Measurements from ENCODE around the gene HAX1. TPM values are rescaled to one million over a fixed set of nuclear protein-coding genes. Genes with fewer than 3 reads are reported as not detected.
"Not testable (repeated sequence)": the region's sequence is repeated elsewhere in the genome, so short reads cannot be mapped to it uniquely, and the experiment has no call there.

HAX1 gene
- total RNA-seq, 1 experiment from 2014 or later: 80.4 TPM

GRCh38 chr1:154309136-154309535 is 36.7 kb downstream of the HAX1 start:
- not testable (repeated sequence) for H2BK12ac ChIP-seq (ENCODE audit: insufficient read length, low read depth, low read length); H3K4me2 ChIP-seq (ENCODE audit: insufficient read depth, insufficient read length, low read length); H3K79me1 ChIP-seq (ENCODE audit: insufficient read depth, low read depth, low read length, poor library complexity, severe bottlenecking); H3K4ac ChIP-seq (ENCODE audit: low read depth, low read length); DNase-seq; H3K9me3 Mint-ChIP-seq; H3K23ac ChIP-seq (ENCODE audit: insufficient read length, low read depth, low read length); H4K5ac ChIP-seq (ENCODE audit: insufficient read length, low read depth, low read length); H3K27me3 ChIP-seq (ENCODE audit: insufficient read depth, low read length); H2BK120ac ChIP-seq (ENCODE audit: low read depth, low read length, poor library complexity, severe bottlenecking); H3K14ac ChIP-seq (ENCODE audit: insufficient read depth, low read length); H3K79me2 ChIP-seq (ENCODE audit: insufficient read depth, low read length); H3K4me3 Mint-ChIP-seq; H4K8ac ChIP-seq (replicated peaks; ENCODE audit: insufficient read length, low read depth, low read length); H3K9me3 ChIP-seq (ENCODE audit: control insufficient read depth, low read depth, low read length); H2AK5ac ChIP-seq (ENCODE audit: insufficient read length, low read length); H3K23me2 ChIP-seq (ENCODE audit: insufficient read length, low read depth, low read length, poor library complexity, severe bottlenecking); H3K36me3 Mint-ChIP-seq (ENCODE audit: insufficient read depth in 1 of 3, low read depth in 3 of 3); H4K91ac ChIP-seq (ENCODE audit: insufficient read length, low read depth, low read length); H2AFZ ChIP-seq (ENCODE audit: low read length); H3T11ph ChIP-seq (ENCODE audit: low read length); H2BK15ac ChIP-seq (ENCODE audit: low read depth, low read length); H3K4me1 Mint-ChIP-seq; H3K27ac ChIP-seq (ENCODE audit: insufficient read length, low read depth, low read length); H3K27ac Mint-ChIP-seq; H2BK20ac ChIP-seq (ENCODE audit: low read depth, low read length, poor library complexity, severe bottlenecking); H3K56ac ChIP-seq (ENCODE audit: insufficient read length, low read depth, low read length); H2BK5ac ChIP-seq (ENCODE audit: insufficient read length, low read length); H3K18ac ChIP-seq (ENCODE audit: insufficient read length, low read depth, low read length); H3K4me1 ChIP-seq (ENCODE audit: insufficient read depth, low read length); H4K20me1 ChIP-seq (ENCODE audit: control insufficient read depth, insufficient read depth, insufficient read length); H3K9ac ChIP-seq (ENCODE audit: extremely low read depth, insufficient read length, low read length)
- H3K27me3 Mint-ChIP-seq (ENCODE audit: low read depth): peaks cover 10% of the 10 kb centered on the region
- WGBS (ENCODE audit: extremely low coverage, insufficient read length, low lambda C conversion rate): no CpG with 5 or more reads among the region's 7 CpGs

- H4K8ac ChIP-seq (replicated peaks; ENCODE audit: insufficient read length, low read depth, low read length): peak overlapping the region; percentile 77
- H2AFZ ChIP-seq (ENCODE audit: low read length); H3K27me3 ChIP-seq (ENCODE audit: insufficient read depth, low read length); H3K18ac ChIP-seq (ENCODE audit: insufficient read length, low read depth, low read length); H3K27ac Mint-ChIP-seq; H2BK20ac ChIP-seq (ENCODE audit: low read depth, low read length, poor library complexity, severe bottlenecking); H4K91ac ChIP-seq (ENCODE audit: insufficient read length, low read depth, low read length); H4K20me1 ChIP-seq (ENCODE audit: control insufficient read depth, insufficient read depth, insufficient read length); DNase-seq; H2AK5ac ChIP-seq (ENCODE audit: insufficient read length, low read length); H3K23ac ChIP-seq (ENCODE audit: insufficient read length, low read depth, low read length); H3K4me2 ChIP-seq (ENCODE audit: insufficient read depth, insufficient read length, low read length); H3K9me3 ChIP-seq (ENCODE audit: control insufficient read depth, low read depth, low read length); H2BK120ac ChIP-seq (ENCODE audit: low read depth, low read length, poor library complexity, severe bottlenecking); H3K4me3 Mint-ChIP-seq; H3K79me2 ChIP-seq (ENCODE audit: insufficient read depth, low read length); H3K79me1 ChIP-seq (ENCODE audit: insufficient read depth, low read depth, low read length, poor library complexity, severe bottlenecking); H2BK5ac ChIP-seq (ENCODE audit: insufficient read length, low read length); H3K56ac ChIP-seq (ENCODE audit: insufficient read length, low read depth, low read length); H3K4ac ChIP-seq (ENCODE audit: low read depth, low read length); H3K36me3 Mint-ChIP-seq (ENCODE audit: insufficient read depth in 1 of 3, low read depth in 3 of 3); H3K27ac ChIP-seq (ENCODE audit: insufficient read length, low read depth, low read length); H3K4me1 ChIP-seq (ENCODE audit: insufficient read depth, low read length); H3T11ph ChIP-seq (ENCODE audit: low read length); H3K14ac ChIP-seq (ENCODE audit: insufficient read depth, low read length); H2BK15ac ChIP-seq (ENCODE audit: low read depth, low read length); H3K9ac ChIP-seq (ENCODE audit: extremely low read depth, insufficient read length, low read length); H3K4me1 Mint-ChIP-seq; H4K5ac ChIP-seq (ENCODE audit: insufficient read length, low read depth, low read length); H3K23me2 ChIP-seq (ENCODE audit: insufficient read length, low read depth, low read length, poor library complexity, severe bottlenecking); H3K27me3 Mint-ChIP-seq (ENCODE audit: low read depth); H2BK12ac ChIP-seq (ENCODE audit: insufficient read length, low read depth, low read length): not testable (repeated sequence)
- WGBS (ENCODE audit: extremely low coverage, insufficient read length, low lambda C conversion rate): no CpG with 5 or more reads among the region's 13 CpGs
- H3K9me3 Mint-ChIP-seq: peaks cover 12 to 27% of the 10 kb centered on the region in 2 experiments
Observed at GRCh38 chr1:154312229-154313065, 40.0 kb downstream of the HAX1 start.
